Thoracic aorta (tissue), 2 donors: ENCODE measurements around the gene SLC2A11. TPM values are rescaled to one million over a fixed set of nuclear protein-coding genes. Genes with fewer than 3 reads are reported as not detected.
"Not testable (repeated sequence)": the region's sequence is repeated elsewhere in the genome, so short reads cannot be mapped to it uniquely, and the experiment has no call there.

Experiments used
- ATAC-seq: fragments of 150-250 bp; one replicate; pipeline ENCODE4 v1.8.0; 2017; ENCODE audit warnings: low read depth; ENCODE audit not compliant: insufficient number of reproducible peaks, low FRiP score
- DNase-seq: peaks from one replicate; pipeline ENCODE4 v3.0.0-alpha.2; 2020; ENCODE audit warnings: low spot score
- H3K27ac ChIP-seq, 2 donors: fragments of 200-600 bp; sonication (generic); 1 replicate in 1 of 2; 2 replicates in 1 of 2; pipeline ENCODE4 v1.5.1; 2016; ENCODE audit warnings: mild to moderate bottlenecking in 2 of 2, moderate library complexity in 2 of 2
- H3K27me3 ChIP-seq: fragments of 200-600 bp; sonication (generic); replicated peaks from 2 replicates; pipeline ENCODE4 v1.6.0; 2016; ENCODE audit warnings: mild to moderate bottlenecking; ENCODE audit not compliant: insufficient read depth
- H3K36me3 ChIP-seq: fragments of 200-600 bp; sonication (generic); one replicate; pipeline ENCODE4 v1.5.1; 2016
- H3K4me1 ChIP-seq, 2 donors: fragments of 200-600 bp; sonication (generic); 1 replicate in 1 of 2; 2 replicates in 1 of 2; pipeline versions ENCODE4 v1.5.1 to v1.6.0; 2016; ENCODE audit warnings: low read depth in 2 of 2, mild to moderate bottlenecking in 1 of 2; ENCODE audit not compliant: control insufficient read depth in 1 of 2
- H3K4me3 ChIP-seq: fragments of 200-600 bp; sonication (generic); 2 replicates; pipeline ENCODE4 v1.5.1; 2016; ENCODE audit warnings: mild to moderate bottlenecking
- H3K9me3 ChIP-seq: fragments of 200-600 bp; sonication (generic); 2 replicates; pipeline ENCODE4 v1.5.1; 2016
- CTCF ChIP-seq: fragments of 200-600 bp; sonication (generic); IDR thresholded peaks from one replicate; pipeline ENCODE4 v1.5.1; 2019; ENCODE audit warnings: antibody characterized with exemption
- total RNA-seq, 2 donors: library from RNA; depleted of rRNA; stranded (reverse); fragments of >200 nt; gene quantifications; one replicate each; pipeline versions ENCODE4 v1.1.0 to v1.2.3, GENCODE V29; 2016

SLC2A11 gene
- total RNA-seq, 2 donors from 2014 or later = 9.2 to 25.5 TPM

DNA sequence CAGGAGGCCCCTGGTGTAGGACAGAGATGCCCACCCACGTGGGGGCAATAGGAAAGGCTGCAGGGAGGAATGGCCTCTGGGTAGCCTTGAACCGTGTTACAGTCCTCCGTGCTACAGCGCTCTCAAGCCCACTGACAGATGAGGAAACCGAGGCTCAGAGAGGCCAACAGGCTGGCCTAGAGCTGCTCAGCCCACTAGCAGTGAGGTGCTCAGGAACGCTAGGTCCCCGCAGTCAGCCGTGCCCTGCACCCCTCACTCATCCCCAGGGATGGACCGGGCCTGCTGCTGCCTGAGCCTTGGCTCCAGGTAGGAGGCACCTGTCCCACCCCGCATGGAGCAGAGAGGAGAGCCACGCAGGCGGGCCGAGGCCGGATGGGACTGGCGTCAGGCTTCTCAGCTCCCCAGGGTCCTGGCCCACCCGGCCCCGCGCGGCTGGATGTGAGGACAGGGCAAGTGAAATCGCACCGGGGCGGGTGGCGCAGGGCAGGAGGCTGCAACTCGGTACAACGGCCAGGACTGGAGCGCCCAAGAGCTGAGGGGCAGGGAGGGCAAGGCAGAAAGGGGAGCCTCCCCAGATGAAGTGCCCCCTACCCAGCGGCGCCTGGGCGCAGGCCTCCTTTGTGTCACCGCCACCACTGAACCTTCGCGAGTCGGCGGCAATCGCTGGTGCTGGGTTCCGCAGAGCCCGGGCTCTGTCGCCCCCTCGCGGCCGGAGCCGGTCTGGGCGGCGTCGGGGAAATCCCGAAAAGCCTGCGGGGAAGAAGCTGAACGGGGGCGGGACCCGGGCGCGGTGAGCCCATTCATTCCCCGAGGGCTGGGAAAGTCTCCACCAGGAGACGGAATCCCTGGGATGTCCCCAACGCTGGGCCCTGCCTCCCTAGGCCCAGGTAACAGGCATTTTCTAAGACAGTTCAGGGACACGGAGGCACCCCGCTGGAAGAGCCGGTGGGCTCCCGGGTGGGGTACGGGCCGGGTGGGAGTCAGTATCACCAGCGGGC lies 8.4 kb upstream of the SLC2A11 start:
- Histone ChIP-seq H3K9me3 (no peaks in the 10 kb centered on the region), H3K4me1 (peaks cover 7 to 33% of the 10 kb centered on the region in 2 donors), H3K27ac (no peak overlapping the region), H3K27me3 (no peaks in the 10 kb centered on the region), H3K36me3 (no peaks in the 10 kb centered on the region), H3K4me3 (peak overlapping the region; percentile 45)
- TF ChIP-seq CTCF = peak; percentile 98
- peak; percentile 31 for DNase-seq
- ATAC-seq = no peak

- no peaks in the 10 kb centered on the region for H3K36me3 ChIP-seq
- TF ChIP-seq CTCF = no peak
- no peaks in the 10 kb centered on the region for H3K27me3 ChIP-seq
- no peak overlapping the region for H3K27ac ChIP-seq
- DNase-seq (no peak), ATAC-seq (no peak)
- H3K4me1 ChIP-seq = peaks cover 4 to 24% of the 10 kb centered on the region in 2 donors
- no peaks in the 10 kb centered on the region for H3K9me3 ChIP-seq
- no peak overlapping the region for H3K4me3 ChIP-seq
These were observed 7.5 kb upstream of the SLC2A11 start for GRCh38 chr22:23850136-23850611.

DNA sequence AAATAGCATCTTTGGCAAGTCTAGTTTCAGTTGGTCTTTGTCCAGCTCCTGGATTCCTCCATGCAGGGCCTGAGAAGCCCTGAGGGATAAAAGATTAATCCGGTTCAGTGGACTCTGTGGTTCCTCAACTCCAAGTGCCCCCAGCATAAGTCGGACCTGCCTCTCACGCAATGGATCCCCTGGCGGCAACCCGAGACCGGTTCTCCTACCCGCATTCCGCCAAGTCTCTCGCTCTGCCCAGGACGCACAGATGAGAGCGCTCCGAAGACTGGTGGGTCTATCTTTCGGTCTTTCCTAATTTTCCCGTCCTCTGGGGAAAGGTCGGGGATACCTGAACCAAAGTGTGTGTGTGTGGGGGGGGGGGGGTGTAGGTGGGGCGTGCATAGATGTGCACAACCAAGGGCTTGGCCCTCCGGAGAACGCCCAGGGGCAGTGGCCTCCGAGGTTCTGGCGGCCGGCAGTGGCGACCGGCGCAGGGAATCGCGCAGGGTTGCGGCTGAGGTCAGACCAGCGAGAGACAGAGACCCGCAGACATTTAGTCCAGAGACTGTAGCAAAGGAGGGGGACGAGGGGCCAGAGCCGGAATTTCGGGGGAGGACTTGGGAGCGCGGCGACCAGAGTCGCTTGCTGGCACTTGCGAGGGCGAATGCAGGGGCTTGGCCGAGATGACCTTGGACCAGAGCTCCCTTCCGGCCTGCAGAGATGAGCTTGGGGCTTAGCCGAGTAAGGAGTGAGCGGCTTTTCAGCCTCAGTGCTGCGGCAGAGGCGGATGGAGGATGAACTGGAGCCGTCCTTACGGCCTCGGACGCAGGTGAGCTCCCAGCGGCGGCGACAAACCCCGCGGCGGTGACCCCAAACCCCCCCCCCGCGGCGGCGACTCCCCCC lies 712 bp upstream of the SLC2A11 start:
- peak; percentile 32 for TF ChIP-seq CTCF
- Histone ChIP-seq H3K9me3 (no peaks in the 10 kb centered on the region), H3K27me3 (no peaks in the 10 kb centered on the region), H3K36me3 (no peaks in the 10 kb centered on the region), H3K4me3 (peak overlapping the region; percentile 69), H3K4me1 (peaks cover 13 to 18% of the 10 kb centered on the region in 2 donors), H3K27ac (peak overlapping the region; percentile 65 to 85)
- DNase-seq = no peak
- ATAC-seq = no peak

- no peak for TF ChIP-seq CTCF
- H3K4me1 ChIP-seq = peaks cover 13 to 18% of the 10 kb centered on the region in 2 donors
- ATAC-seq = no peak
- peak overlapping the region; percentile 65 to 85 for H3K27ac ChIP-seq
- no peaks in the 10 kb centered on the region for H3K9me3 ChIP-seq
- no peak for DNase-seq
- H3K36me3 ChIP-seq = no peaks in the 10 kb centered on the region
- no peaks in the 10 kb centered on the region for H3K27me3 ChIP-seq
- peak overlapping the region; percentile 69 for H3K4me3 ChIP-seq
These were observed 775 bp downstream of the SLC2A11 start for GRCh38 chr22:23858484-23858815.

DNA sequence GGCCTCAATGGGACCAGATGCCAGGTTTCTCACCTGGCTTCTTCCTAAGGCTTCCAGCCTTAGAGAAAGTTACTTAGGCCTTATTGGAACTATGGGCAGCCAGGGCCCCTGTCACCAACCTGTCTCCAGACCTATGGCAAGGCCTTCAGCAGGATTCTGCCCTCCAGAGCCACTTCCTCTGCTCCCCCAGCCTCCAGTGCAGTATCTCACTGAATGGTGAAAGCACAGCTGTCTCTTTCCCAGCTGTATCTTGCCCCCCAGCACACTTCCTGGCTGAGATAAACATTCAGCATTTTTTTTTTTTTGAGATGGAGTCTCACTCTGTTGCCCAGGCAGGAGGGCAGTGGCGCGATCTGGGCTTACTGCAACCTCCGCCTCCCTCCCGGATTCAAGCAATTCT lies 1.5 kb downstream of the SLC2A11 start:
- Histone ChIP-seq H3K9me3 (no peaks in the 10 kb centered on the region), H3K27me3 (no peaks in the 10 kb centered on the region), H3K36me3 (no peaks in the 10 kb centered on the region), H3K4me3 (no peak overlapping the region), H3K27ac (no peak overlapping the region), H3K4me1 (peaks cover 13 to 18% of the 10 kb centered on the region in 2 donors)
- no peak for TF ChIP-seq CTCF
- DNase-seq (no peak), ATAC-seq (no peak)

DNA sequence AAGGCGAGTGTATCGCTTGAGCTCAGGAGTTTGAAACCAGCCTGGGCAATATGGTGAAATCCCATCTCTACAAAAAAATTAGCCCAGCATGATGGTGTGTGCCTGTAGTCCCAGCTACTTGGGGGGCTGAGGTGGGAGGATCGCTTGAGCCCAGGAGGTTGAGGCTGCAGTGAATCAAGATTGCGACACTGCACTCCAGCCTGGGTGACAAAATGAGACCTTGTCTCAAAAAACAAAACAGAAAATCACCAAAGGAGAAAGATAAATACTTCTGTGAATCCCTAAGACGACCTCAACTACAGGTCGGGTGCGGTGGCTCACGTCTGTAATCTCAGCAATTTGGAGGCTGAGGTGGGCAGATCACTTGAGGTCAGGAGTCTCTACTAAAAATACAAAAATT lies 2.5 kb downstream of the SLC2A11 start:
- ATAC-seq, DNase-seq, H3K27ac ChIP-seq, H3K9me3 ChIP-seq, H3K36me3 ChIP-seq, H3K4me3 ChIP-seq, H3K27me3 ChIP-seq: not testable (repeated sequence)
- peaks cover 13 to 18% of the 10 kb centered on the region in 2 donors for H3K4me1 ChIP-seq
